GM12878 (cell line): Measurements from ENCODE around the gene GDF11. TPM values are rescaled to one million over a fixed set of nuclear protein-coding genes. Genes with fewer than 3 reads are reported as not detected.

ENCODE experiments used
- ATF7 ChIP-seq: fragments of 450-650 bp; IDR thresholded peaks from 2 replicates; pipeline ENCODE4 v1.6.1; 2016; ENCODE audit warnings: low read depth, mild to moderate bottlenecking
- BHLHE40 ChIP-seq, 2 experiments: fragments of 450-650 bp in 1 of 2; IDR thresholded peaks; 2 replicates each; pipeline ENCODE4 v1.6.1; 2011 to 2017; ENCODE audit warnings: low read depth in 2 of 2, borderline replicate concordance in 1 of 2, improper control_type of control experiment in 1 of 2, low read length in 1 of 2, mild to moderate bottlenecking in 1 of 2
- CREB1 ChIP-seq: IDR thresholded peaks from 2 replicates; pipeline ENCODE4 v1.6.1; 2012; ENCODE audit warnings: low read depth, mild to moderate bottlenecking, inconsistent platforms
- EGR1 ChIP-seq, 2 experiments: IDR thresholded peaks; 1 replicate in 1 of 2; 2 replicates in 1 of 2; pipeline ENCODE4 v1.6.1; 2011 to 2012; ENCODE audit warnings: low read depth in 2 of 2, low read length in 2 of 2, borderline replicate concordance in 1 of 2, mild to moderate bottlenecking in 1 of 2, moderate library complexity in 1 of 2
- HCFC1 ChIP-seq: fragments of 150-350 bp; IDR thresholded peaks from 2 replicates; pipeline ENCODE4 v1.6.1; 2014; ENCODE audit warnings: low read length
- IKZF1 ChIP-seq: fragments of 450-650 bp; conservative IDR thresholded peaks from 2 replicates; pipeline ENCODE4 v1.6.1; 2017; ENCODE audit warnings: antibody characterized with exemption, mild to moderate bottlenecking
- IRF4 ChIP-seq: IDR thresholded peaks from 2 replicates; pipeline ENCODE4 v1.6.1; 2011; ENCODE audit warnings: low read depth, low read length
- MTA2 ChIP-seq: fragments of 450-650 bp; IDR thresholded peaks from 2 replicates; pipeline ENCODE4 v1.6.1; 2016; ENCODE audit warnings: low read depth, mild to moderate bottlenecking, moderate library complexity
- PAX5 ChIP-seq: IDR thresholded peaks from 2 replicates; pipeline ENCODE4 v1.6.1; 2011; ENCODE audit warnings: low read depth, low read length, borderline replicate concordance
- PAX8 ChIP-seq: fragments of 450-650 bp; IDR thresholded peaks from 2 replicates; pipeline ENCODE4 v1.6.1; 2017; ENCODE audit warnings: mild to moderate bottlenecking, moderate library complexity
- RELA ChIP-seq: fragments of 450-650 bp; IDR thresholded peaks from 2 replicates; pipeline ENCODE4 v1.8.0; 2014; ENCODE audit warnings: borderline replicate concordance; ENCODE audit not compliant: partially characterized antibody
- RUNX3 ChIP-seq: IDR thresholded peaks from 2 replicates; pipeline ENCODE4 v1.6.1; 2012; ENCODE audit warnings: low read length, inconsistent platforms
- ZNF217 ChIP-seq: fragments of 450-650 bp; IDR thresholded peaks from 2 replicates; pipeline ENCODE4 v1.6.1; 2017; ENCODE audit warnings: antibody characterized with exemption, mild to moderate bottlenecking
- ZZZ3 ChIP-seq: IDR thresholded peaks from 2 replicates; pipeline ENCODE4 v1.6.1; 2011; ENCODE audit warnings: low read depth; ENCODE audit not compliant: control insufficient read depth, insufficient read length
- polyA plus RNA-seq, 11 experiments: library from polyadenylated mRNA; depleted of rRNA in 4 of 11; unstranded in 6 of 11; stranded (reverse) in 5 of 11; fragments of >200 nt; fragmentation: Nextera tagmentation in 4 of 11; fragmentation: Illumina TruSeq in 1 of 11; extraction: Ambion mirVana in 4 of 11; extraction: Trizol in 1 of 11; gene quantifications; 1 replicate in 1 of 11; 2 replicates in 10 of 11; pipeline versions ENCODE4 v1.2.1 to v1.2.3, GENCODE V29; 2011 to 2016; ENCODE audit warnings: inconsistent platforms in 2 of 11, missing spikeins in 2 of 11, low read depth in 1 of 11
- total RNA-seq, 4 experiments: library from RNA; depleted of rRNA in 3 of 4; stranded (reverse); fragments of >200 nt in 3 of 4; fragmentation: Illumina TruSeq in 1 of 4; extraction: Trizol in 1 of 4; gene quantifications; 2 replicates each; pipeline versions ENCODE4 v1.2.1 to v1.2.3, GENCODE V29; 2013 to 2021
- TF ChIP-seq, protein P1 (sequence below): fragments of 450-650 bp; formaldehyde crosslinking; IDR thresholded peaks from 2 replicates; pipeline ENCODE4 v1.4.0; 2022; ENCODE audit warnings: mild to moderate bottlenecking, moderate library complexity
- TF ChIP-seq, protein P2 (sequence below): IDR thresholded peaks from 2 replicates; pipeline ENCODE4 v1.6.1; 2011; ENCODE audit warnings: borderline replicate concordance, low read depth, mild to moderate bottlenecking, moderate library complexity, low read length; ENCODE audit not compliant: insufficient read depth, poor library complexity, severe bottlenecking
- TF ChIP-seq, protein P3 (sequence below): fragments of 450-650 bp; formaldehyde crosslinking; IDR thresholded peaks from 2 replicates; pipeline ENCODE4 v1.4.0; 2020; ENCODE audit warnings: mild to moderate bottlenecking, moderate library complexity
- TF ChIP-seq, protein P4 (sequence below), 3 experiments: IDR thresholded peaks in 2 of 3; conservative IDR thresholded peaks in 1 of 3; 2 replicates each; pipeline ENCODE4 v1.5.1; 2011; ENCODE audit warnings: low read depth in 3 of 3, low read length in 3 of 3, mild to moderate bottlenecking in 3 of 3, control low read depth in 2 of 3, moderate library complexity in 2 of 3, inconsistent platforms in 1 of 3, mixed read lengths in 1 of 3; ENCODE audit not compliant: control insufficient read depth in 2 of 3, insufficient read depth in 1 of 3; ENCODE audit errors: extremely low read depth in 1 of 3

Gene GDF11
- total and polyA plus RNA-seq, 10 of the 15 experiments (the other 5 are each of a cell fraction or from before 2014, with no cell fraction given): 0.83 to 15.4 (median 4.3) TPM

DNA sequence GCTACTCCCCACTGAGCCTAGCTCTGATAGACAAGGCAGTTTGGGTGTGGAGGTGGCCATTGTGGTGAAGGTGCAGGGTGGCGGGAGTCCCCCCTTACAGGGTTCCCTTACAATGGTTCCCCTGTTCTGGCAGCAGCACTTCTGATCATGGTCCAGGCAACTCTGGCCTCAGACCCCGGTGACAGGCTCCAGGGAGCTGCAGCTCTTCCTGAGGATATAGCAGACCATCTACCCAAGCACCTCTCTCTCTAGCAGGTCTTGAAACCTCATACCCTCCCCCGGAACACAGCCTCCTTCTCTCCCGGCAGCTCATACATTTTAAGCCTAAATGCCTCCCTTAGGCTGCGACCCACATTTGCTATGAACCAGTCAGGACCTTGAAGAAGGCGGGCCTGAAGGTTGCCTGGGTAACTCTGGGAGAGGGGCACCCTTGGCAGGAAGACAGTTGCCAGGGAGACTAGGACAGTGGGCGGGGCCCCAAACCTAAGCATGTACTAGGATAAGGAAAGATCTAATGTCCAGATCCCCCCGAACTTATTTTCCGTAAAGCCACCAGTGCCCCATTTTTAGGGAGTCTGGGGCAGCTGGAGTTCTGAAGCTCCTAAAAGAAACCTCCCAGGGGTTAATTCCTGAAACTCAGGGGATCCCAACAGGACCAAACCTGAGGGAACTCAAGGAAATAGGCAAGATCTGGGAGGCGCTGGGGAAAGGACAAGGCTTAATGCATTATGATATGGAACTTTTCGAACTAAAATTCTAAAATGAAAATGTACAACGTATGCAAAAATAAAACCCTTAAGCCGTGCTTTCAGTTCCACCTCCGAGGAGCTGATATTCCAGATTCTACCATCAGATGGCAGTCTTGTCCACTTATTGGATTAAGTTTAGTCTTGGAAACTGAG is 4.5 kb upstream of the GDF11 start (continued):
- TF ChIP-seq BHLHE40 (IDR thresholded peaks at IDR 0.05; ENCODE audit: borderline replicate concordance in 1 of 2, low read depth in 2 of 2, low read length in 1 of 2): no peak; a peak in 1 of 4 replicates
- peak; percentile 32; the same call in 1 of the 2 replicates for TF ChIP-seq IKZF1
- TF ChIP-seq PAX8: no peak
- peak; percentile 50; the same call in 1 of the 2 replicates for TF ChIP-seq ATF7
- no peak; the same call in 1 of the 2 replicates for TF ChIP-seq MTA2
- no peak for TF ChIP-seq ZNF217
- TF ChIP-seq PAX5: no peak
- TF ChIP-seq, protein P1, sequence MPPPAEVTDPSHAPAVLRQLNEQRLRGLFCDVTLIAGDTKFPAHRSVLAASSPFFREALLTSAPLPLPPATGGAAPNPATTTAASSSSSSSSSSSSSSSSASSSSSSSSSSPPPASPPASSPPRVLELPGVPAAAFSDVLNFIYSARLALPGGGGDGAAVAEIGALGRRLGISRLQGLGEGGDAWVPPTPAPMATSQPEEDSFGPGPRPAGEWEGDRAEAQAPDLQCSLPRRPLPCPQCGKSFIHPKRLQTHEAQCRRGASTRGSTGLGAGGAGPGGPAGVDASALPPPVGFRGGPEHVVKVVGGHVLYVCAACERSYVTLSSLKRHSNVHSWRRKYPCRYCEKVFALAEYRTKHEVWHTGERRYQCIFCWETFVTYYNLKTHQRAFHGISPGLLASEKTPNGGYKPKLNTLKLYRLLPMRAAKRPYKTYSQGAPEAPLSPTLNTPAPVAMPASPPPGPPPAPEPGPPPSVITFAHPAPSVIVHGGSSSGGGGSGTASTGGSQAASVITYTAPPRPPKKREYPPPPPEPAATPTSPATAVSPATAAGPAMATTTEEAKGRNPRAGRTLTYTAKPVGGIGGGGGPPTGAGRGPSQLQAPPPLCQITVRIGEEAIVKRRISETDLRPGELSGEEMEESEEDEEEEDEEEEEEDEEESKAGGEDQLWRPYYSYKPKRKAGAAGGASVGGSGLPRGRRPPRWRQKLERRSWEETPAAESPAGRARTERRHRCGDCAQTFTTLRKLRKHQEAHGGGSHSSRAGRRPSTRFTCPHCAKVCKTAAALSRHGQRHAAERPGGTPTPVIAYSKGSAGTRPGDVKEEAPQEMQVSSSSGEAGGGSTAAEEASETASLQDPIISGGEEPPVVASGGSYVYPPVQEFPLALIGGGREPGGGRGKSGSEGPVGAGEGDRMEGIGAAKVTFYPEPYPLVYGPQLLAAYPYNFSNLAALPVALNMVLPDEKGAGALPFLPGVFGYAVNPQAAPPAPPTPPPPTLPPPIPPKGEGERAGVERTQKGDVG (CRISPR knock-in tag): no peak
- peak; percentile 37 for TF ChIP-seq RELA
- no peak for TF ChIP-seq IRF4
- no peak for TF ChIP-seq ZZZ3
- TF ChIP-seq, protein P2, sequence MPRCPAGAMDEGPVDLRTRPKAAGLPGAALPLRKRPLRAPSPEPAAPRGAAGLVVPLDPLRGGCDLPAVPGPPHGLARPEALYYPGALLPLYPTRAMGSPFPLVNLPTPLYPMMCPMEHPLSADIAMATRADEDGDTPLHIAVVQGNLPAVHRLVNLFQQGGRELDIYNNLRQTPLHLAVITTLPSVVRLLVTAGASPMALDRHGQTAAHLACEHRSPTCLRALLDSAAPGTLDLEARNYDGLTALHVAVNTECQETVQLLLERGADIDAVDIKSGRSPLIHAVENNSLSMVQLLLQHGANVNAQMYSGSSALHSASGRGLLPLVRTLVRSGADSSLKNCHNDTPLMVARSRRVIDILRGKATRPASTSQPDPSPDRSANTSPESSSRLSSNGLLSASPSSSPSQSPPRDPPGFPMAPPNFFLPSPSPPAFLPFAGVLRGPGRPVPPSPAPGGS: no peak
- TF ChIP-seq, protein P3, sequence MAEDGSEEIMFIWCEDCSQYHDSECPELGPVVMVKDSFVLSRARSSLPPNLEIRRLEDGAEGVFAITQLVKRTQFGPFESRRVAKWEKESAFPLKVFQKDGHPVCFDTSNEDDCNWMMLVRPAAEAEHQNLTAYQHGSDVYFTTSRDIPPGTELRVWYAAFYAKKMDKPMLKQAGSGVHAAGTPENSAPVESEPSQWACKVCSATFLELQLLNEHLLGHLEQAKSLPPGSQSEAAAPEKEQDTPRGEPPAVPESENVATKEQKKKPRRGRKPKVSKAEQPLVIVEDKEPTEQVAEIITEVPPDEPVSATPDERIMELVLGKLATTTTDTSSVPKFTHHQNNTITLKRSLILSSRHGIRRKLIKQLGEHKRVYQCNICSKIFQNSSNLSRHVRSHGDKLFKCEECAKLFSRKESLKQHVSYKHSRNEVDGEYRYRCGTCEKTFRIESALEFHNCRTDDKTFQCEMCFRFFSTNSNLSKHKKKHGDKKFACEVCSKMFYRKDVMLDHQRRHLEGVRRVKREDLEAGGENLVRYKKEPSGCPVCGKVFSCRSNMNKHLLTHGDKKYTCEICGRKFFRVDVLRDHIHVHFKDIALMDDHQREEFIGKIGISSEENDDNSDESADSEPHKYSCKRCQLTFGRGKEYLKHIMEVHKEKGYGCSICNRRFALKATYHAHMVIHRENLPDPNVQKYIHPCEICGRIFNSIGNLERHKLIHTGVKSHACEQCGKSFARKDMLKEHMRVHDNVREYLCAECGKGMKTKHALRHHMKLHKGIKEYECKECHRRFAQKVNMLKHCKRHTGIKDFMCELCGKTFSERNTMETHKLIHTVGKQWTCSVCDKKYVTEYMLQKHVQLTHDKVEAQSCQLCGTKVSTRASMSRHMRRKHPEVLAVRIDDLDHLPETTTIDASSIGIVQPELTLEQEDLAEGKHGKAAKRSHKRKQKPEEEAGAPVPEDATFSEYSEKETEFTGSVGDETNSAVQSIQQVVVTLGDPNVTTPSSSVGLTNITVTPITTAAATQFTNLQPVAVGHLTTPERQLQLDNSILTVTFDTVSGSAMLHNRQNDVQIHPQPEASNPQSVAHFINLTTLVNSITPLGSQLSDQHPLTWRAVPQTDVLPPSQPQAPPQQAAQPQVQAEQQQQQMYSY: no peak
- TF ChIP-seq HCFC1: 0 out of 2 replicates have a peak, but pooled peaks have one; percentile 26
- peak in 1 of 2 experiments; percentile 10; a peak in 1 of 3 replicates for TF ChIP-seq EGR1 (IDR thresholded peaks at IDR 0.05; ENCODE audit: borderline replicate concordance in 1 of 2, low read depth in 2 of 2, low read length in 2 of 2)
- TF ChIP-seq, protein P4, sequence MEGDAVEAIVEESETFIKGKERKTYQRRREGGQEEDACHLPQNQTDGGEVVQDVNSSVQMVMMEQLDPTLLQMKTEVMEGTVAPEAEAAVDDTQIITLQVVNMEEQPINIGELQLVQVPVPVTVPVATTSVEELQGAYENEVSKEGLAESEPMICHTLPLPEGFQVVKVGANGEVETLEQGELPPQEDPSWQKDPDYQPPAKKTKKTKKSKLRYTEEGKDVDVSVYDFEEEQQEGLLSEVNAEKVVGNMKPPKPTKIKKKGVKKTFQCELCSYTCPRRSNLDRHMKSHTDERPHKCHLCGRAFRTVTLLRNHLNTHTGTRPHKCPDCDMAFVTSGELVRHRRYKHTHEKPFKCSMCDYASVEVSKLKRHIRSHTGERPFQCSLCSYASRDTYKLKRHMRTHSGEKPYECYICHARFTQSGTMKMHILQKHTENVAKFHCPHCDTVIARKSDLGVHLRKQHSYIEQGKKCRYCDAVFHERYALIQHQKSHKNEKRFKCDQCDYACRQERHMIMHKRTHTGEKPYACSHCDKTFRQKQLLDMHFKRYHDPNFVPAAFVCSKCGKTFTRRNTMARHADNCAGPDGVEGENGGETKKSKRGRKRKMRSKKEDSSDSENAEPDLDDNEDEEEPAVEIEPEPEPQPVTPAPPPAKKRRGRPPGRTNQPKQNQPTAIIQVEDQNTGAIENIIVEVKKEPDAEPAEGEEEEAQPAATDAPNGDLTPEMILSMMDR (IDR thresholded peaks at IDR 0.05 in 2 of 3, conservative IDR thresholded peaks at IDR 0.05 in 1 of 3; ENCODE audit: control insufficient read depth in 2 of 3, extremely low read depth in 1 of 3, insufficient read depth in 1 of 3, low read depth in 3 of 3, low read length in 3 of 3): peak; percentile 68 to 89 (median 87); a peak in 5 of 6 replicates
- TF ChIP-seq CREB1: no peak
- TF ChIP-seq RUNX3: peak; percentile 27; the same call in 1 of the 2 replicates
